Measurements from ENCODE around the gene TAF8. TPM values are rescaled to one million over a fixed set of nuclear protein-coding genes. Genes with fewer than 3 reads are reported as not detected.

The TAF8 gene
- total RNA-seq, 1 experiment from 2014 or later = 34.0 TPM

GRCh38 chr6:42095776-42096541, 45.6 kb downstream of the TAF8 start:
- CTCF ChIA-PET = interaction anchor here (0.7 to 1.2 kb wide), 2 partner anchors 41 to 70 kb away, joined by 3 read pairs; no protein-coding TSS in a partner anchor
- peaks cover 51% of the 10 kb centered on the region for H3K4me1 Mint-ChIP-seq (ENCODE audit: low read depth, unreplicated experiment)
- H3K4me3 Mint-ChIP-seq (ENCODE audit: low read depth, unreplicated experiment) = no peak overlapping the region
- DNase-seq = no peak
- H3K36me3 Mint-ChIP-seq (ENCODE audit: insufficient read depth, unreplicated experiment) = peaks cover 66% of the 10 kb centered on the region
- H3K27me3 Mint-ChIP-seq (ENCODE audit: unreplicated experiment) = no peaks in the 10 kb centered on the region
- no peak for TF ChIP-seq CTCF (IDR thresholded peaks at IDR 0.05; ENCODE audit: unreplicated experiment)
- no peaks in the 10 kb centered on the region for H3K9me3 Mint-ChIP-seq (ENCODE audit: low read depth, unreplicated experiment)
- peak overlapping the region; percentile 42 for H3K27ac Mint-ChIP-seq (ENCODE audit: unreplicated experiment)
- intact Hi-C loops (cut with micrococcal nuclease; ENCODE audit: unreplicated experiment) = no loop called here
- no TSS peak for BruUV-seq (replicated peaks)

- H3K36me3 Mint-ChIP-seq (ENCODE audit: insufficient read depth, unreplicated experiment) = peaks cover 74% of the 10 kb centered on the region
- DNase-seq = peak; percentile 74
- intact Hi-C loops (cut with micrococcal nuclease; ENCODE audit: unreplicated experiment) = loop anchor here (1.0 kb wide), 1 partner anchor 40 kb away; no protein-coding TSS in a partner anchor
- H3K4me1 Mint-ChIP-seq (ENCODE audit: low read depth, unreplicated experiment) = peaks cover 63% of the 10 kb centered on the region
- BruUV-seq (replicated peaks) = no TSS peak
- CTCF ChIA-PET = interaction anchor here (0.5 to 2.4 kb wide), 15 partner anchors 9 to 161 kb away, joined by 3 to 11 read pairs (median 4); partner anchors contain the start of genes C6orf132 and TAF8
- TF ChIP-seq CTCF (IDR thresholded peaks at IDR 0.05; ENCODE audit: unreplicated experiment) = no peak
- H3K27ac Mint-ChIP-seq (ENCODE audit: unreplicated experiment) = peak overlapping the region; percentile 78
- peak overlapping the region; percentile 23 for H3K4me3 Mint-ChIP-seq (ENCODE audit: low read depth, unreplicated experiment)
- no peaks in the 10 kb centered on the region for H3K9me3 Mint-ChIP-seq (ENCODE audit: low read depth, unreplicated experiment)
- H3K27me3 Mint-ChIP-seq (ENCODE audit: unreplicated experiment) = no peaks in the 10 kb centered on the region
Measured at GRCh38 chr6:42099340-42100028, 49.2 kb downstream of the TAF8 start.

GRCh38 chr6:42100029-42100901, 49.9 kb downstream of the TAF8 start:
- DNase-seq = peak; percentile 31
- H3K27ac Mint-ChIP-seq (ENCODE audit: unreplicated experiment) = peak overlapping the region; percentile 78
- H3K27me3 Mint-ChIP-seq (ENCODE audit: unreplicated experiment) = no peaks in the 10 kb centered on the region
- BruUV-seq (replicated peaks) = TSS peak; percentile 76
- H3K4me3 Mint-ChIP-seq (ENCODE audit: low read depth, unreplicated experiment) = peak overlapping the region; percentile 23
- H3K4me1 Mint-ChIP-seq (ENCODE audit: low read depth, unreplicated experiment) = peaks cover 63% of the 10 kb centered on the region
- no peak for TF ChIP-seq CTCF (IDR thresholded peaks at IDR 0.05; ENCODE audit: unreplicated experiment)
- no peaks in the 10 kb centered on the region for H3K9me3 Mint-ChIP-seq (ENCODE audit: low read depth, unreplicated experiment)
- H3K36me3 Mint-ChIP-seq (ENCODE audit: insufficient read depth, unreplicated experiment) = peaks cover 78% of the 10 kb centered on the region
- intact Hi-C loops (cut with micrococcal nuclease; ENCODE audit: unreplicated experiment) = no loop called here
- CTCF ChIA-PET = interaction anchor here (0.9 to 2.4 kb wide), 12 partner anchors 8 to 160 kb away, joined by 3 to 11 read pairs (median 4); partner anchors contain the start of genes C6orf132 and TAF8

- Mint-ChIP-seq H3K36me3 (ENCODE audit: insufficient read depth, unreplicated experiment) (peaks cover 80% of the 10 kb centered on the region), H3K27me3 (ENCODE audit: unreplicated experiment) (no peaks in the 10 kb centered on the region), H3K4me1 (ENCODE audit: low read depth, unreplicated experiment) (peaks cover 60% of the 10 kb centered on the region), H3K4me3 (ENCODE audit: low read depth, unreplicated experiment) (peak overlapping the region; percentile 2), H3K27ac (ENCODE audit: unreplicated experiment) (peak overlapping the region; percentile 38), H3K9me3 (ENCODE audit: low read depth, unreplicated experiment) (no peaks in the 10 kb centered on the region)
- BruUV-seq (replicated peaks) = no TSS peak
- no peak for TF ChIP-seq CTCF (IDR thresholded peaks at IDR 0.05; ENCODE audit: unreplicated experiment)
- CTCF ChIA-PET = interaction anchor here (0.9 to 1.4 kb wide), 2 partner anchors 13 to 36 kb away, joined by 3 to 4 read pairs; no protein-coding TSS in a partner anchor
- intact Hi-C loops (cut with micrococcal nuclease; ENCODE audit: unreplicated experiment) = no loop called here
- DNase-seq = no peak
Measured at GRCh38 chr6:42101186-42101657, 50.9 kb downstream of the TAF8 start.
